AG04449 (cell line): Measurements from ENCODE around the gene HOTAIR.
A peak's percentile ranks its signal among the peaks of the same experiment; 100 is the strongest.

Experiments
- CTCF ChIA-PET: fragments of 350-600 bp; formaldehyde crosslinking; extraction: SDS; loops from one replicate; lab custom pipeline; 2021; ENCODE audit warnings: antibody characterized with exemption; lab: Yijun Ruan, JAX
- POLR2A ChIA-PET: fragments of 400-600, 350-600 bp; formaldehyde crosslinking; extraction: SDS; loops from one replicate; lab custom pipeline; 2020; ENCODE audit warnings: antibody characterized with exemption, inconsistent platforms; lab: Yijun Ruan, JAX
- DNase-seq: peaks from one replicate; pipeline ENCODE4 v3.0.0-alpha.2; 2010; ENCODE audit warnings: low read depth, low spot score
- H3K4me3 ChIP-seq: 2 replicates; pipeline ENCODE4 v1.5.1; 2011; ENCODE audit warnings: low read depth, mild to moderate bottlenecking, control low read depth, low read length
- TF ChIP-seq, protein P1 (sequence below): IDR thresholded peaks from one replicate; pipeline ENCODE4 v1.5.1; 2011; ENCODE audit warnings: mild to moderate bottlenecking, moderate library complexity, low read length, control low read depth, inconsistent platforms; ENCODE audit not compliant: insufficient read depth; ENCODE audit errors: missing control alignments

Gene HOTAIR

DNA sequence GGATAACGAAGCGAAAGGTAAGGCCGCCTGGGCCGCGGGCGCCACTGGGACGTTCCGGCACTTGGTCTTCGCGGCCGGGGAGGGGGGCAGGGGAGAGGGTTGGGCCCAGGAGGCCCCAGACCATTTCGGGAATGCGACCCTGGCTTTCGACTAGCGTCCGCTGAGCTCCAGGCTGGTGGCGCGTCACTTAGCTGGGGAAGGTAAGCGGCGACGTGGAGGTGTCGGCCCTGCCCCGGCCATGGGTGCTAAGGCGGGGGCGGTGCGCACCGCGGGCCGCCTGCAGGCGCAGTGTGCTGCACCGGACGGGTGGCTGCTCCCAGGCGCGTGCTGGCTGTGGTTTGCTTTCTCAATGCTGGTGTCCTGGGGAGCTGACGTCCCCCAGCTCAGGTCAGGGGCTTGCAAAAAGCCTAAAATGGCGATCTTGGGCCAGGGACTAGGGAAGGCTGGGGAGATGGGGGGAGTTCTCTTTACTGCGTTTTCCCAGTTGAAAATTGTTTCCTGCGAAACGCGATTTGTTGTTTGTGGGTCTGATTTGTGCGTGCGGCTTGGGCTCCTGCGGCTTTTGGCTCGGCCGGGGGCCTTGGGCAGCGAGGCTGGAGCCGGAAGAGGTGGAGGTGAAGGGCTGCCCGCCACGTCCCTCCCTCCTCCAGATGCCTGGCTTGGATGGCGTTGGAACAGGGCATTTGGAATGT lies 11.4 kb upstream of the HOTAIR start:
- ChIA-PET POLR2A (interaction anchor here (0.6 to 2.9 kb wide), 9 partner anchors 10 to 387 kb away, joined by 3 to 12 read pairs (median 4); no protein-coding TSS in a partner anchor), CTCF (interaction anchor here (0.8 to 5.8 kb wide), 29 partner anchors 7 to 397 kb away, joined by 3 to 401 read pairs (median 6); partner anchors contain the start of genes HOXC11, HOXC5, HOXC8 and HOXC9)
- DNase-seq, result no peak

DNA sequence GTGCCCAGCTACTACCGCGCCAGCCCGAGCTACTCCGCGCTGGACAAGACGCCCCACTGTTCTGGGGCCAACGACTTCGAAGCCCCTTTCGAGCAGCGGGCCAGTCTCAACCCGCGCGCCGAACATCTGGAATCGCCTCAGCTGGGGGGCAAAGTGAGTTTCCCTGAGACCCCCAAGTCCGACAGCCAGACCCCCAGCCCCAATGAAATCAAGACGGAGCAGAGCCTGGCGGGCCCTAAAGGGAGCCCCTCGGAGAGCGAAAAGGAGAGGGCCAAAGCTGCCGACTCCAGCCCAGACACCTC lies 10.9 kb upstream of the HOTAIR start:
- ChIA-PET CTCF (interaction anchor here (0.9 to 5.8 kb wide), 31 partner anchors 8 to 397 kb away, joined by 3 to 401 read pairs (median 6); partner anchors contain the start of genes HOXC11, HOXC5, HOXC8 and HOXC9), POLR2A (interaction anchor here (0.6 to 2.9 kb wide), 12 partner anchors 8 to 222 kb away, joined by 3 to 12 read pairs (median 4); no protein-coding TSS in a partner anchor)
- no peak for DNase-seq
- peak overlapping the region; percentile 96 for H3K4me3 ChIP-seq
- TF ChIP-seq, protein P1, sequence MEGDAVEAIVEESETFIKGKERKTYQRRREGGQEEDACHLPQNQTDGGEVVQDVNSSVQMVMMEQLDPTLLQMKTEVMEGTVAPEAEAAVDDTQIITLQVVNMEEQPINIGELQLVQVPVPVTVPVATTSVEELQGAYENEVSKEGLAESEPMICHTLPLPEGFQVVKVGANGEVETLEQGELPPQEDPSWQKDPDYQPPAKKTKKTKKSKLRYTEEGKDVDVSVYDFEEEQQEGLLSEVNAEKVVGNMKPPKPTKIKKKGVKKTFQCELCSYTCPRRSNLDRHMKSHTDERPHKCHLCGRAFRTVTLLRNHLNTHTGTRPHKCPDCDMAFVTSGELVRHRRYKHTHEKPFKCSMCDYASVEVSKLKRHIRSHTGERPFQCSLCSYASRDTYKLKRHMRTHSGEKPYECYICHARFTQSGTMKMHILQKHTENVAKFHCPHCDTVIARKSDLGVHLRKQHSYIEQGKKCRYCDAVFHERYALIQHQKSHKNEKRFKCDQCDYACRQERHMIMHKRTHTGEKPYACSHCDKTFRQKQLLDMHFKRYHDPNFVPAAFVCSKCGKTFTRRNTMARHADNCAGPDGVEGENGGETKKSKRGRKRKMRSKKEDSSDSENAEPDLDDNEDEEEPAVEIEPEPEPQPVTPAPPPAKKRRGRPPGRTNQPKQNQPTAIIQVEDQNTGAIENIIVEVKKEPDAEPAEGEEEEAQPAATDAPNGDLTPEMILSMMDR, result no peak

More for the DNA sequence above, 11.4 kb upstream of the HOTAIR start:
- TF ChIP-seq, protein P1, result no peak
- peak overlapping the region; percentile 96 for H3K4me3 ChIP-seq

DNA sequence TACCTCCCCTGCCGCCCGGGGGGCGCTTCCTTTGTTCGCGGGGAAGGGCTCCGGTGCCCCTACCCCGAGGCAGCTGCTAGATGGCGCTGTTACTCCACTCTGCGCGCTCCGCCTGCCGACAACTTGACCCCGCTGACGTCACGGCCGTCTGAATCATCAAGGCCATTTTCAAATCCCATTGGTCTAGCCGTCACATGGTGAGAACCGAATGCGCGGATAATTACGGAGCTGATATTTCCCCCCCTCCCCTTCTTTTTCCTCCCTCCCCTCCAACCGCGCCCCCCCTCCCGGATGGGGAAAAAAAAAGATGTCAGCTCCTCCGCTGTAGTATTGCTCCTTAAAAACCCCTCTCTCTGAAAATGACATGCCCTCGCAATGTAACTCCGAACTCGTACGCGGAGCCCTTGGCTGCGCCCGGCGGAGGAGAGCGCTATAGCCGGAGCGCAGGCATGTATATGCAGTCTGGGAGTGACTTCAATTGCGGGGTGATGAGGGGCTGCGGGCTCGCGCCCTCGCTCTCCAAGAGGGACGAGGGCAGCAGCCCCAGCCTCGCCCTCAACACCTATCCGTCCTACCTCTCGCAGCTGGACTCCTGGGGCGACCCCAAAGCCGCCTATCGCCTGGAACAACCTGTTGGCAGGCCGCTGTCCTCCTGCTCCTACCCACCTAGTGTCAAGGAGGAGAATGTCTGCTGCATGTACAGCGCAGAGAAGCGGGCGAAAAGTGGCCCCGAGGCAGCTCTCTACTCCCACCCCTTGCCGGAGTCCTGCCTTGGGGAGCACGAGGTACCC lies 10.3 kb upstream of the HOTAIR start, which contains the start of gene HOXC10:
Gene HOXC10 (plus strand): TSS at position 246 of the 791 bp plus-strand sequence. CDS start 114 bp downstream, at position 360.
- ChIA-PET POLR2A (interaction anchor here (0.6 to 2.9 kb wide), 20 partner anchors 8 to 231 kb away, joined by 3 to 12 read pairs (median 4); partner anchors contain the start of gene HOXC8), CTCF (interaction anchor here (0.7 to 5.8 kb wide), 40 partner anchors 8 to 398 kb away, joined by 3 to 401 read pairs (median 5); partner anchors contain the start of genes HOXC11, HOXC5, HOXC8 and HOXC9)
- peak; percentile 89 for DNase-seq
- TF ChIP-seq, protein P1, result peak; percentile 92
- peak within 1 kb of the TSS; percentile 96 for H3K4me3 ChIP-seq

DNA sequence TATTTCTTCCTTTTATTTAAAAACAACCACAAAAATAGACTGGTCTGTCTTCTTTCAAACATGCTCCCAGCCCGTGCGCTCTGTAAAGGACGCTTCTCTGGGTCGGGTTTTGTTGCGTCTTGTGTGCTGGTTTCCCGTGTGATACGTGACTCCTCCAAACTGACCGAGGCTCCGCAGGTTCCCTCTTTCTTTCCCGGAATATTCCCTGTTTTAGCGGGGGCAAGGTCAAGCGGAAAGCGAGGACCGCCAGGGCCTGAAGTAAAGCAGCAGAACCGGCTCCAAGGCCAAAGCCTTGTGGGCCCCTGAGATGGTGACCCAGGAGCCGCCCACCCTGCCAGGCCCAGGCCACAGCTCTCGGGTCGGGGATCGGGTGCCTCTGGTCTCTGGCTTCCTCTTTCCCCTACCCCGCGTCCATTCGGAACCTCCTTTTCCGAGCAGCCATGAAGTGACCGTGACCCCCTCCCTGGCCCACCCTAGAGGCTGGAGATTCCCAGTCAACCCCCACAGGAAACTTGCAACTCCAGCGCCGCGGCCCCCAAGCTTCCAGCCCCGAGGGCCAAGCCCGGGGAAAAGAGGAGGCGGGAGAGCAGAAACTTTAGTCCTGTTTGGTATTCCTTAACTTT lies 9.3 kb upstream of the HOTAIR start:
- ChIA-PET POLR2A (interaction anchor here (1.1 to 1.8 kb wide), 3 partner anchors 206 to 232 kb away, joined by 3 to 6 read pairs (median 5); no protein-coding TSS in a partner anchor), CTCF (interaction anchor here (1.1 to 5.8 kb wide), 16 partner anchors 7 to 385 kb away, joined by 3 to 401 read pairs (median 13); partner anchors contain the start of genes HOXC5, HOXC8, HOXC9 and SMUG1)
- peak overlapping the region; percentile 62 for H3K4me3 ChIP-seq
- TF ChIP-seq, protein P1, result no peak
- DNase-seq, result no peak

DNA sequence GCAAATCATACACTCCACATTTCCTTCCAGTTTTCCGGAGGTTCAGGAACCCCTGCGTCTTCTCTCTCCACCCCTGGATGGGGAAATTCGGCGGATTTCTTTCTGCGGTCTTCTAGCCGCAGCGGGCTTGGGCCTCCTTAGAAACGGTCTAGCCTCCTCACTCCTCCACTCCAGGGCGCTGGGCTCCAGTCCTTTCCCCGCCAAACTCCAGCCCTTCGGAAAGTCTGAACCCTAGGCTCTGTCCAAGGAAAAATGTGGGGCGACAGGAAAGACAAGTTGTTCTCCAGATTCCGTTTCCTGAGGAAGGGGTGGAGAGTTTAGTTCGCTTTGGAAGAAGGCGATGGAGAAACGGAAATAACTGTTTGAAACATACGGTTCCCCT lies 8.8 kb upstream of the HOTAIR start:
- POLR2A ChIA-PET, result no interaction called here
- CTCF ChIA-PET, result interaction anchor here (2.4 to 5.8 kb wide), 6 partner anchors 20 to 238 kb away, joined by 13 to 401 read pairs (median 124); partner anchors contain the start of genes HOXC8, HOXC9 and SMUG1
- TF ChIP-seq, protein P1, result no peak
- peak overlapping the region; percentile 62 for H3K4me3 ChIP-seq
- DNase-seq, result no peak
